ENCODE data around the gene MAPK1. TPM values are rescaled to one million over a fixed set of nuclear protein-coding genes. Genes with fewer than 3 reads are reported as not detected.
A peak's percentile ranks its signal among the peaks of the same experiment; 100 is the strongest.

The MAPK1 gene
- total and polyA plus RNA-seq, 2 donors (not counting 3 experiments of a cell fraction or from before 2014, with no cell fraction given) = 50.9 to 163 TPM

- Histone ChIP-seq H2AFZ (ENCODE audit: low read depth, low read length) (no peak overlapping the region), H3K4me2 (ENCODE audit: insufficient read depth, low read length) (no peak overlapping the region), H3K36me3 (ENCODE audit: control insufficient read depth in 2 of 2, extremely low read depth in 1 of 2, insufficient read depth in 2 of 2, low read length in 2 of 2) (peaks cover 4 to 11% of the 10 kb centered on the region in 2 experiments), H3K9me3 (replicated peaks; ENCODE audit: control insufficient read depth, insufficient read depth, low read length) (no peaks in the 10 kb centered on the region), H3K9ac (replicated peaks; ENCODE audit: extremely low read depth, insufficient read depth, low read length) (no peak overlapping the region), H3K79me2 (ENCODE audit: control insufficient read depth, insufficient read depth, low read length) (no peaks in the 10 kb centered on the region), H3K4me1 (ENCODE audit: control insufficient read depth, extremely low read depth, insufficient read depth, low read length) (peaks cover 21% of the 10 kb centered on the region), H3K27me3 (ENCODE audit: control insufficient read depth in 2 of 2, insufficient read depth in 2 of 2, low read length in 2 of 2) (no peaks in the 10 kb centered on the region), H3K4me3 (replicated peaks in 1 of 3; ENCODE audit: insufficient read depth in 1 of 3, low read depth in 1 of 3, low read length in 3 of 3) (no peak overlapping the region), H4K20me1 (replicated peaks; ENCODE audit: control insufficient read depth, extremely low read depth, insufficient read depth, low read length) (no peaks in the 10 kb centered on the region), H3K9me1 (replicated peaks; ENCODE audit: control insufficient read depth, extremely low read depth, insufficient read depth, low read length) (no peaks in the 10 kb centered on the region), H3K27ac (ENCODE audit: insufficient read depth, low read depth, low read length) (no peak overlapping the region)
- intact Hi-C loops (cut with micrococcal nuclease) = loop anchor here (5.0 kb wide), 1 partner anchor 46 kb away; no protein-coding TSS in a partner anchor
- TF ChIP-seq POLR2AphosphoS5 (IDR thresholded peaks at IDR 0.05; ENCODE audit: insufficient read depth, low read depth, low read length) = peak; percentile 26
- TF ChIP-seq POLR2A (IDR thresholded peaks at IDR 0.05; ENCODE audit: low read depth, low read length) = no peak
- FAIRE-seq = peak; percentile 92
- peak; percentile 86 for DNase-seq (ENCODE audit: low read depth, low spot score)
- dilution Hi-C loops (cut with MboI; ENCODE audit: extremely low pct_ligation_motif_present, low sequenced_read_pairs) = no loop called here
- no TSS peak for BruUV-seq (replicated peaks)
- ChIA-PET CTCF (interaction anchor here (1.0 to 1.5 kb wide), 3 partner anchors 13 to 179 kb away, joined by 3 to 5 read pairs (median 4); no protein-coding TSS in a partner anchor), POLR2A (no interaction called here)
Measured at GRCh38 chr22:21758091-21758864, 109.2 kb downstream of the MAPK1 start.

GRCh38 chr22:21755851-21756284 lies 111.6 kb downstream of the MAPK1 start:
- dilution Hi-C loops (cut with MboI; ENCODE audit: extremely low pct_ligation_motif_present, low sequenced_read_pairs) (no loop called here), intact Hi-C loops (cut with micrococcal nuclease) (loop anchor here (5.0 kb wide), 1 partner anchor 44 kb away; no protein-coding TSS in a partner anchor)
- H3K36me3 ChIP-seq (ENCODE audit: control insufficient read depth in 2 of 2, extremely low read depth in 1 of 2, insufficient read depth in 2 of 2, low read length in 2 of 2) = peaks cover 0 to 4% of the 10 kb centered on the region in 2 experiments
- H3K79me2 ChIP-seq (ENCODE audit: control insufficient read depth, insufficient read depth, low read length) = no peaks in the 10 kb centered on the region
- H3K9ac ChIP-seq (replicated peaks; ENCODE audit: extremely low read depth, insufficient read depth, low read length) = no peak overlapping the region
- no peak for TF ChIP-seq POLR2A (IDR thresholded peaks at IDR 0.05; ENCODE audit: low read depth, low read length)
- peak; percentile 77 for TF ChIP-seq GATA2 (IDR thresholded peaks at IDR 0.05; ENCODE audit: insufficient read depth, insufficient read length, low read depth, low read length)
- no peak for TF ChIP-seq MAX (IDR thresholded peaks at IDR 0.05; ENCODE audit: insufficient read depth, insufficient read length)
- TF ChIP-seq JUN (IDR thresholded peaks at IDR 0.05; ENCODE audit: borderline replicate concordance, insufficient read depth, insufficient read length, low read depth) = peak; percentile 11
- no peak for TF ChIP-seq CTCF (IDR thresholded peaks at IDR 0.05; ENCODE audit: extremely low read depth in 1 of 2, insufficient read depth in 1 of 2, low read depth in 1 of 2, low read length in 2 of 2)
- TF ChIP-seq MYC (IDR thresholded peaks at IDR 0.05; ENCODE audit: low read depth, low read length) = no peak
- no peak for TF ChIP-seq EZH2 (IDR thresholded peaks at IDR 0.05; ENCODE audit: borderline replicate concordance, low read depth, low read length, severe bottlenecking)
- peak; percentile 79 for TF ChIP-seq FOS (IDR thresholded peaks at IDR 0.05; ENCODE audit: borderline replicate concordance, insufficient read depth, low read length)
- no peak for TF ChIP-seq POLR2AphosphoS5 (IDR thresholded peaks at IDR 0.05; ENCODE audit: insufficient read depth, low read depth, low read length)
- no TSS peak for BruUV-seq (replicated peaks)
- H3K27ac ChIP-seq (ENCODE audit: insufficient read depth, low read depth, low read length) = peak overlapping the region; percentile 14
- peaks cover 21% of the 10 kb centered on the region for H3K4me1 ChIP-seq (ENCODE audit: control insufficient read depth, extremely low read depth, insufficient read depth, low read length)
- H4K20me1 ChIP-seq (replicated peaks; ENCODE audit: control insufficient read depth, extremely low read depth, insufficient read depth, low read length) = no peaks in the 10 kb centered on the region
- peak; percentile 85 for FAIRE-seq
- ChIA-PET CTCF (no interaction called here), POLR2A (no interaction called here)
- DNase-seq (ENCODE audit: low read depth, low spot score) = peak; percentile 49
- no peaks in the 10 kb centered on the region for H3K9me1 ChIP-seq (replicated peaks; ENCODE audit: control insufficient read depth, extremely low read depth, insufficient read depth, low read length)
- H3K4me2 ChIP-seq (ENCODE audit: insufficient read depth, low read length) = peak overlapping the region; percentile 8
- no peak overlapping the region for H3K4me3 ChIP-seq (replicated peaks in 1 of 3; ENCODE audit: insufficient read depth in 1 of 3, low read depth in 1 of 3, low read length in 3 of 3)
- no peaks in the 10 kb centered on the region for H3K27me3 ChIP-seq (ENCODE audit: control insufficient read depth in 2 of 2, insufficient read depth in 2 of 2, low read length in 2 of 2)
- H3K9me3 ChIP-seq (replicated peaks; ENCODE audit: control insufficient read depth, insufficient read depth, low read length) = no peaks in the 10 kb centered on the region
- no peak overlapping the region for H2AFZ ChIP-seq (ENCODE audit: low read depth, low read length)

Data from endothelial cell of umbilical vein (primary cell).